Measurements from ENCODE around the gene PARD6B. TPM values are rescaled to one million over a fixed set of nuclear protein-coding genes. Genes with fewer than 3 reads are reported as not detected.

PARD6B gene
- total and polyA plus RNA-seq, 2 of the 13 experiments (the other 11 are each of a cell fraction or from before 2014, with no cell fraction given) = 6.9 to 22.2 TPM

DNA sequence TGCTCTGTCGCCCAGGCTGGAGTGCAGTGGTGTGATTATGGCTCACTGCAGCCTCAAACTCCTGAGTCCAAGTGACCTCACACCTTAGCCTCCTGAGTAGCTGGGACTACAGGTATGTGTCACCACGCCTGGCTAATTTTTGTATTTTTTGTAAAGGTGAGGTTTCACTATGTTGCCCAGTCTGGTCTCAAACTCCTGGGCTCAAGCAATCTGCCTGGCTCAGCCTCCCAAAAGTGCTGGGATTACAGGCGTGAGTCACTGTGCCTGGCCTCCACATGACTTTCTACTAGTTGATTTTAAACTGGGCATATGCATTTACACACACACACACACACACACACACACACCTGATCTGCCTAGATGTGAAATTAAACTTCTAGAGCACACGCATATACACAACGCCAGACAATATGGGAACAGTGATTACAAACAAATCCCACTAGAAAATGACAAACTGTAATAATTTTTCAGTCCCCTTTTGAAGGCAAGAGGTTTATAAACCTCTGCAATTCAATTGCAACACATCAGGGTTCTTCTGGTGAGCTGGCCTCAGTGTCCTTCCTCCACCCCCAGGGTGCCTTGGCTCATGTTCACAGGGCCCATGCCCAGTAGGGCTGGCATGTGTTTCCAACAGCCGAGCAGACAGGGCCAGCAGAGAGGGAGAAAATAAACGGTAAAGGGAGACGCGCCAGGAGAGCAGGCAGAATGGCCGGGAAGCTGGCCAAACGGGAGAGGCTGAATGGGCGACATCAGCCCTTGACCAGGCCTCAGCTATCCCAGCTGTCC lies 31.2 kb downstream of the PARD6B start:
- H3K27ac ChIP-seq (ENCODE audit: extremely low read length, insufficient read depth, low read length) = peak overlapping the region; percentile 66
- no peaks in the 10 kb centered on the region for H4K20me1 ChIP-seq (ENCODE audit: insufficient read depth, low read length)
- WGBS (ENCODE audit: low lambda C conversion rate) = 74% methylated on average over 12 of the region's 12 CpGs
- no peaks in the 10 kb centered on the region for H3K27me3 ChIP-seq (ENCODE audit: control insufficient read depth in 1 of 2, insufficient read depth in 2 of 2, low read length in 2 of 2)
- H2AFZ ChIP-seq (ENCODE audit: low read length) = no peak overlapping the region
- peak overlapping the region; percentile 24 for H3K9ac ChIP-seq (ENCODE audit: insufficient read depth, low read depth, low read length)
- BruUV-seq (replicated peaks) = no TSS peak
- ATAC-seq = no peak
- no peaks in the 10 kb centered on the region for H3K79me2 ChIP-seq (ENCODE audit: insufficient read depth, low read length)
- ChIA-PET POLR2A (interaction anchor here (1.7 to 2.3 kb wide), 5 partner anchors 16 to 33 kb away, joined by 5 to 13 read pairs (median 7); partner anchors contain the start of gene BCAS4), CTCF (ENCODE audit: low intra/inter-chr PET ratio, low total read pairs) (no interaction called here)
- no peaks in the 10 kb centered on the region for H3K9me3 ChIP-seq (ENCODE audit: low read length)
- peak; percentile 34 for DNase-seq (ENCODE audit: low spot score)
- no peak for FAIRE-seq
- in situ Hi-C loops (cut with HindIII; ENCODE audit: extremely low pct_ligation_motif_present, low pct_unique_long_range_greater_than_20kb) (no loop called here), intact Hi-C loops (cut with micrococcal nuclease; ENCODE audit: unreplicated experiment) (no loop called here)
- no peaks in the 10 kb centered on the region for H3K36me3 ChIP-seq (replicated peaks in 1 of 2; ENCODE audit: control insufficient read depth in 1 of 2, insufficient read depth in 2 of 2, low read length in 2 of 2)
- H3K4me1 ChIP-seq (ENCODE audit: insufficient read depth, low read length) = peaks cover 73% of the 10 kb centered on the region
- H3K4me3 ChIP-seq (replicated peaks in 1 of 3; ENCODE audit: insufficient read depth in 1 of 3, low read depth in 2 of 3, low read length in 3 of 3) = no peak overlapping the region
- H3K4me2 ChIP-seq (ENCODE audit: low read depth, low read length) = peak overlapping the region; percentile 84; the same call in 1 of the 2 replicates
- no peak for TF ChIP-seq FIP1L1 (IDR thresholded peaks at IDR 0.05; ENCODE audit: borderline replicate concordance, insufficient read depth, low read depth, low read length)
- no peak for TF ChIP-seq ZNF552 (CRISPR knock-in tag; IDR thresholded peaks at IDR 0.05; ENCODE audit: borderline replicate concordance)
- no peak for TF ChIP-seq ZIK1 (CRISPR knock-in tag; IDR thresholded peaks at IDR 0.05; ENCODE audit: borderline replicate concordance, low read depth)
- no peak for TF ChIP-seq HNF1A (IDR thresholded peaks at IDR 0.05; ENCODE audit: low read depth)
- no peak for TF ChIP-seq HNF1A (CRISPR knock-in tag; IDR thresholded peaks at IDR 0.05; ENCODE audit: borderline replicate concordance)
- peak; percentile 22; the same call in 1 of the 2 replicates for TF ChIP-seq ZNF646 (CRISPR knock-in tag; IDR thresholded peaks at IDR 0.05)
- TF ChIP-seq HIVEP1 (CRISPR knock-in tag; IDR thresholded peaks at IDR 0.05) = no peak
- TF ChIP-seq ETV6 (CRISPR knock-in tag; conservative IDR thresholded peaks at IDR 0.05) = 0 out of 2 replicates have a peak, but pooled peaks have one; percentile 29
- TF ChIP-seq BCLAF1 (IDR thresholded peaks at IDR 0.05) = no peak

Data from HepG2 (cell line).